DMS79 treated with DMSO at 0.1 percent for 48 hours (cell line): ENCODE measurements around the gene DRC3.

Experiments used
- DNase-seq: peaks from one replicate; lab custom pipeline; 2025; lab: John Stamatoyannopoulos, UW

DRC3 gene

GRCh38 chr17:18056214-18056613 lies 83.6 kb downstream of the DRC3 start:
- no peak for DNase-seq

GRCh38 chr17:18059283-18059682 lies 86.6 kb downstream of the DRC3 start:
- DNase-seq, result no peak

GRCh38 chr17:18064053-18064452 lies 91.4 kb downstream of the DRC3 start:
- DNase-seq, result no peak

GRCh38 chr17:18065546-18065945 lies 92.9 kb downstream of the DRC3 start:
- DNase-seq, result no peak
